Suprapubic skin (tissue), 4 donors: ENCODE measurements around the gene TIMM44.

Experiments used
- CTCF ChIP-seq, 2 donors: fragments of 200-600 bp in 1 of 2; fragments of 450-650 bp in 1 of 2; sonication (generic) in 1 of 2; IDR thresholded peaks; one replicate each; pipeline ENCODE4 v1.5.1; 2016 to 2019; ENCODE audit warnings: antibody characterized with exemption in 2 of 2, mild to moderate bottlenecking in 1 of 2, moderate library complexity in 1 of 2
- EP300 ChIP-seq: sonication (generic); formaldehyde crosslinking; IDR thresholded peaks from one replicate; pipeline ENCODE4 v1.6.1; 2017; ENCODE audit warnings: antibody characterized with exemption
- POLR2A ChIP-seq, 2 donors: fragments of 450-650 bp; IDR thresholded peaks; one replicate each; pipeline ENCODE4 v1.6.1; 2017; ENCODE audit warnings: antibody characterized with exemption in 2 of 2, mild to moderate bottlenecking in 2 of 2, moderate library complexity in 2 of 2
- POLR2AphosphoS5 ChIP-seq, 3 donors: sonication (generic); formaldehyde crosslinking; IDR thresholded peaks; one replicate each; pipeline ENCODE4 v1.6.1; 2017; ENCODE audit warnings: antibody characterized with exemption in 3 of 3

GRCh38 chr19:7978179-7978825, 34.8 kb upstream of the TIMM44 start:
- no peak for TF ChIP-seq CTCF (IDR thresholded peaks at IDR 0.05)
- no peak for TF ChIP-seq POLR2A (IDR thresholded peaks at IDR 0.05)
- no peak for TF ChIP-seq POLR2AphosphoS5 (IDR thresholded peaks at IDR 0.05)
- no peak for TF ChIP-seq EP300
